Embryonic facial prominence (tissue), 1 donor: ENCODE measurements around the gene PTPN11.
A peak's percentile ranks its signal among the peaks of the same experiment; 100 is the strongest.
"Not testable (repeated sequence)": the region's sequence is repeated elsewhere in the genome, so short reads cannot be mapped to it uniquely, and the experiment has no call there.

Source experiments
- DNase-seq: peaks from one replicate; pipeline ENCODE4 v3.0.0-alpha.2; 2016; ENCODE audit errors: extremely low spot score

PTPN11 gene

GRCh38 chr12:112418608-112419296 is at the start of gene PTPN11:
Gene PTPN11, plus strand, starts transcription at chr12:112418947. Its CDS starts 165 bp downstream, at chr12:112419112.
- DNase-seq, result peak; percentile 76

GRCh38 chr12:112370199-112370598 is 48.5 kb upstream of the PTPN11 start:
- DNase-seq, result no peak

GRCh38 chr12:112370868-112371510 is 47.8 kb upstream of the PTPN11 start:
- DNase-seq, result no peak

- no peak for DNase-seq
Observed at GRCh38 chr12:112374166-112374740, 44.5 kb upstream of the PTPN11 start.

- no peak for DNase-seq
Observed at GRCh38 chr12:112375105-112375504, 43.6 kb upstream of the PTPN11 start.

GRCh38 chr12:112380663-112381405 is 37.9 kb upstream of the PTPN11 start:
- no peak for DNase-seq

- no peak for DNase-seq
Observed at GRCh38 chr12:112381406-112381882, 37.3 kb upstream of the PTPN11 start.

- DNase-seq, result peak; percentile 74
Observed at GRCh38 chr12:112381883-112382796, 36.6 kb upstream of the PTPN11 start, which contains the start of gene HECTD4. Gene HECTD4, minus strand, starts transcription at chr12:112382431. Its CDS starts 303 bp downstream, at chr12:112382128.

GRCh38 chr12:112382866-112383265 is 35.9 kb upstream of the PTPN11 start:
- DNase-seq, result no peak

- no peak for DNase-seq
Observed at GRCh38 chr12:112386726-112387125, 32.0 kb upstream of the PTPN11 start.

- no peak for DNase-seq
Observed at GRCh38 chr12:112389228-112389627, 29.5 kb upstream of the PTPN11 start.

GRCh38 chr12:112389922-112390654 is 28.7 kb upstream of the PTPN11 start:
- not testable (repeated sequence) for DNase-seq

GRCh38 chr12:112393328-112393727 is 25.4 kb upstream of the PTPN11 start:
- no peak for DNase-seq

GRCh38 chr12:112401054-112401453 is 17.7 kb upstream of the PTPN11 start:
- no peak for DNase-seq

- no peak for DNase-seq
Observed at GRCh38 chr12:112401903-112402498, 16.7 kb upstream of the PTPN11 start.

GRCh38 chr12:112406519-112407488 is 11.9 kb upstream of the PTPN11 start:
- no peak for DNase-seq

GRCh38 chr12:112407683-112408082 is 11.1 kb upstream of the PTPN11 start:
- DNase-seq, result not testable (repeated sequence)

- no peak for DNase-seq
Observed at GRCh38 chr12:112408621-112409020, 10.1 kb upstream of the PTPN11 start.
